Activated naive CD4-positive, alpha-beta T cell treated with anti-CD3 and anti-CD28 coated beads for 36 hours (primary cell): ENCODE measurements around the gene SORT1. TPM values are rescaled to one million over a fixed set of nuclear protein-coding genes. Genes with fewer than 3 reads are reported as not detected.

Source experiments
- CTCF ChIA-PET: fragments of 350-600 bp; sonication (Branson Sonifier 250); formaldehyde crosslinking; loops from one replicate; lab custom pipeline; 2021; ENCODE audit warnings: antibody characterized with exemption; lab: Charles Lee
- DNase-seq: peaks from one replicate; pipeline ENCODE4 v3.0.0-alpha.2; 2020
- H3K27ac Mint-ChIP-seq: one replicate; pipeline ENCODE4 v1.8.0; 2021; ENCODE audit warnings: mild to moderate bottlenecking, mixed read lengths
- H3K27me3 Mint-ChIP-seq: one replicate; pipeline ENCODE4 v1.8.0; 2021; ENCODE audit warnings: low read depth, mixed read lengths
- H3K36me3 Mint-ChIP-seq: one replicate; pipeline ENCODE4 v1.8.0; 2021; ENCODE audit warnings: low read depth, mixed read lengths
- H3K4me1 Mint-ChIP-seq: one replicate; pipeline ENCODE4 v1.8.0; 2021; ENCODE audit warnings: low read depth, mixed read lengths
- H3K4me3 Mint-ChIP-seq: one replicate; pipeline ENCODE4 v1.8.0; 2021; ENCODE audit warnings: mild to moderate bottlenecking, moderate library complexity, mixed read lengths
- H3K9me3 Mint-ChIP-seq: one replicate; pipeline ENCODE4 v1.8.0; 2021; ENCODE audit warnings: mixed read lengths
- intact Hi-C: fragments of 100-400 bp; cut with micrococcal nuclease; formaldehyde crosslinking; loops from one replicate; pipeline ENCODE4 v1.15.1; 2023
- total RNA-seq, 2 experiments: library from RNA; stranded (reverse); gene quantifications; one replicate each; pipeline ENCODE4 v1.2.3, GENCODE V29; 2021

The SORT1 gene
- total RNA-seq, 2 experiments from 2014 or later: 0.32 to 0.33 TPM

GRCh38 chr1:109350655-109351054 lies 47.1 kb downstream of the SORT1 start:
- CTCF ChIA-PET: interaction anchor here (1.0 kb wide), 1 partner anchor 86 kb away, joined by 3 read pairs; no protein-coding TSS in a partner anchor
- intact Hi-C loops: no loop called here
- peaks cover 4% of the 10 kb centered on the region for H3K4me1 Mint-ChIP-seq
- no peak for DNase-seq
- peaks cover 2% of the 10 kb centered on the region for H3K27me3 Mint-ChIP-seq
- H3K4me3 Mint-ChIP-seq: no peak overlapping the region
- H3K27ac Mint-ChIP-seq: no peak overlapping the region
- no peaks in the 10 kb centered on the region for H3K9me3 Mint-ChIP-seq
- H3K36me3 Mint-ChIP-seq: no peaks in the 10 kb centered on the region

GRCh38 chr1:109350182-109350581 lies 47.5 kb downstream of the SORT1 start:
- Mint-ChIP-seq H3K4me1 (peaks cover 4% of the 10 kb centered on the region), H3K4me3 (no peak overlapping the region), H3K36me3 (no peaks in the 10 kb centered on the region), H3K27ac (no peak overlapping the region), H3K27me3 (peaks cover 4% of the 10 kb centered on the region), H3K9me3 (no peaks in the 10 kb centered on the region)
- CTCF ChIA-PET: interaction anchor here (1.0 kb wide), 1 partner anchor 86 kb away, joined by 3 read pairs; no protein-coding TSS in a partner anchor
- intact Hi-C loops: no loop called here
- no peak for DNase-seq

GRCh38 chr1:109347511-109347910 lies 50.2 kb downstream of the SORT1 start:
- Mint-ChIP-seq H3K27ac (no peak overlapping the region), H3K4me3 (no peak overlapping the region), H3K27me3 (peaks cover 9% of the 10 kb centered on the region), H3K4me1 (no peaks in the 10 kb centered on the region), H3K9me3 (no peaks in the 10 kb centered on the region), H3K36me3 (no peaks in the 10 kb centered on the region)
- CTCF ChIA-PET: interaction anchor here (1.2 kb wide), 1 partner anchor 71 kb away, joined by 3 read pairs; no protein-coding TSS in a partner anchor
- intact Hi-C loops: no loop called here
- DNase-seq: no peak

GRCh38 chr1:109341944-109342930 lies 55.5 kb downstream of the SORT1 start:
- Mint-ChIP-seq H3K4me1 (no peaks in the 10 kb centered on the region), H3K4me3 (no peak overlapping the region), H3K9me3 (no peaks in the 10 kb centered on the region), H3K27ac (no peak overlapping the region), H3K27me3 (peaks cover 9% of the 10 kb centered on the region), H3K36me3 (no peaks in the 10 kb centered on the region)
- CTCF ChIA-PET: no interaction called here
- no peak for DNase-seq
- intact Hi-C loops: no loop called here

- intact Hi-C loops: no loop called here
Observed at GRCh38 chr1:109338608-109339007, 59.1 kb downstream of the SORT1 start.

GRCh38 chr1:109338091-109338490 lies 59.6 kb downstream of the SORT1 start:
- H3K36me3 Mint-ChIP-seq: peaks cover 1% of the 10 kb centered on the region
- H3K9me3 Mint-ChIP-seq: no peaks in the 10 kb centered on the region
- DNase-seq: no peak
- H3K27me3 Mint-ChIP-seq: no peaks in the 10 kb centered on the region
- CTCF ChIA-PET: no interaction called here
- H3K4me3 Mint-ChIP-seq: no peak overlapping the region
- no peaks in the 10 kb centered on the region for H3K4me1 Mint-ChIP-seq
- no peak overlapping the region for H3K27ac Mint-ChIP-seq
- intact Hi-C loops: no loop called here

More at GRCh38 chr1:109338608-109339007, 59.1 kb downstream of the SORT1 start:
- H3K27me3 Mint-ChIP-seq: no peaks in the 10 kb centered on the region
- no peak for DNase-seq
- no peaks in the 10 kb centered on the region for H3K4me1 Mint-ChIP-seq
- H3K4me3 Mint-ChIP-seq: no peak overlapping the region
- H3K9me3 Mint-ChIP-seq: no peaks in the 10 kb centered on the region
- no peak overlapping the region for H3K27ac Mint-ChIP-seq
- H3K36me3 Mint-ChIP-seq: no peaks in the 10 kb centered on the region
- CTCF ChIA-PET: no interaction called here

GRCh38 chr1:109335091-109335490 lies 62.6 kb downstream of the SORT1 start:
- peaks cover 11% of the 10 kb centered on the region for H3K9me3 Mint-ChIP-seq
- H3K36me3 Mint-ChIP-seq: peaks cover 5% of the 10 kb centered on the region
- intact Hi-C loops: no loop called here
- no peaks in the 10 kb centered on the region for H3K4me1 Mint-ChIP-seq
- no peak for DNase-seq
- H3K27ac Mint-ChIP-seq: no peak overlapping the region
- CTCF ChIA-PET: no interaction called here
- no peaks in the 10 kb centered on the region for H3K27me3 Mint-ChIP-seq
- H3K4me3 Mint-ChIP-seq: no peak overlapping the region

- no peak overlapping the region for H3K4me3 Mint-ChIP-seq
- no peaks in the 10 kb centered on the region for H3K27me3 Mint-ChIP-seq
- no peaks in the 10 kb centered on the region for H3K4me1 Mint-ChIP-seq
- H3K27ac Mint-ChIP-seq: no peak overlapping the region
- H3K9me3 Mint-ChIP-seq: peaks cover 15% of the 10 kb centered on the region
- intact Hi-C loops: no loop called here
- peaks cover 5% of the 10 kb centered on the region for H3K36me3 Mint-ChIP-seq
- no peak for DNase-seq
- CTCF ChIA-PET: interaction anchor here (0.7 kb wide), 1 partner anchor 141 kb away, joined by 5 read pairs; no protein-coding TSS in a partner anchor
Observed at GRCh38 chr1:109331113-109331512, 66.6 kb downstream of the SORT1 start.

- no peak overlapping the region for H3K27ac Mint-ChIP-seq
- CTCF ChIA-PET: interaction anchor here (1.2 kb wide), 1 partner anchor 22 kb away, joined by 3 read pairs; no protein-coding TSS in a partner anchor
- peaks cover 4% of the 10 kb centered on the region for H3K36me3 Mint-ChIP-seq
- peaks cover 12% of the 10 kb centered on the region for H3K9me3 Mint-ChIP-seq
- intact Hi-C loops: no loop called here
- H3K4me3 Mint-ChIP-seq: no peak overlapping the region
- DNase-seq: no peak
- H3K4me1 Mint-ChIP-seq: no peaks in the 10 kb centered on the region
- H3K27me3 Mint-ChIP-seq: peaks cover 2% of the 10 kb centered on the region
Observed at GRCh38 chr1:109327285-109327684, 70.4 kb downstream of the SORT1 start.

- Mint-ChIP-seq H3K4me3 (no peak overlapping the region), H3K36me3 (no peaks in the 10 kb centered on the region), H3K9me3 (no peaks in the 10 kb centered on the region), H3K4me1 (no peaks in the 10 kb centered on the region), H3K27me3 (peaks cover 2% of the 10 kb centered on the region), H3K27ac (no peak overlapping the region)
- CTCF ChIA-PET: no interaction called here
- DNase-seq: no peak
- intact Hi-C loops: no loop called here
Observed at GRCh38 chr1:109322974-109323373, 74.7 kb downstream of the SORT1 start.

GRCh38 chr1:109319114-109319513 lies 78.6 kb downstream of the SORT1 start:
- CTCF ChIA-PET: interaction anchor here (1.2 kb wide), 1 partner anchor 227 kb away, joined by 3 read pairs; no protein-coding TSS in a partner anchor
- H3K9me3 Mint-ChIP-seq: no peaks in the 10 kb centered on the region
- intact Hi-C loops: no loop called here

GRCh38 chr1:109316506-109316905 lies 81.2 kb downstream of the SORT1 start:
- Mint-ChIP-seq H3K9me3 (no peaks in the 10 kb centered on the region), H3K4me1 (no peaks in the 10 kb centered on the region), H3K4me3 (no peak overlapping the region), H3K27me3 (no peaks in the 10 kb centered on the region), H3K27ac (no peak overlapping the region), H3K36me3 (no peaks in the 10 kb centered on the region)
- CTCF ChIA-PET: interaction anchor here (0.6 to 0.8 kb wide), 3 partner anchors 78 to 457 kb away, joined by 3 to 4 read pairs (median 3); no protein-coding TSS in a partner anchor
- DNase-seq: no peak
- intact Hi-C loops: no loop called here

More at GRCh38 chr1:109319114-109319513, 78.6 kb downstream of the SORT1 start:
- H3K27me3 Mint-ChIP-seq: no peaks in the 10 kb centered on the region
- no peak for DNase-seq
- H3K36me3 Mint-ChIP-seq: no peaks in the 10 kb centered on the region
- no peak overlapping the region for H3K4me3 Mint-ChIP-seq
- no peaks in the 10 kb centered on the region for H3K4me1 Mint-ChIP-seq
- no peak overlapping the region for H3K27ac Mint-ChIP-seq
